Prostate gland (tissue), 2 donors: ENCODE results near the gene HPS1. TPM values are rescaled to one million over a fixed set of nuclear protein-coding genes. Genes with fewer than 3 reads are reported as not detected.

Experiments
- DNase-seq: peaks from one replicate; pipeline ENCODE4 v3.0.0-alpha.2; 2019; ENCODE audit warnings: low spot score
- H3K27ac ChIP-seq, 2 donors: fragments of 200-600 bp; sonication (generic); 2 replicates each; pipeline ENCODE4 v1.5.1; 2017 to 2019
- H3K27me3 ChIP-seq: fragments of 200-600 bp; sonication (generic); replicated peaks from 2 replicates; pipeline ENCODE4 v1.5.1; 2019; ENCODE audit not compliant: insufficient read depth
- H3K36me3 ChIP-seq, 2 donors: fragments of 200-600 bp; sonication (generic); 1 replicate in 1 of 2; 2 replicates in 1 of 2; pipeline versions ENCODE4 v1.5.1 to v1.8.1; 2017 to 2019
- H3K4me1 ChIP-seq: fragments of 200-600 bp; sonication (generic); replicated peaks from 2 replicates; pipeline ENCODE4 v1.5.1; 2019
- H3K4me3 ChIP-seq, 2 donors: fragments of 200-600 bp; sonication (generic); 2 replicates each; pipeline ENCODE4 v1.5.1; 2017 to 2019
- H3K9me3 ChIP-seq: fragments of 200-600 bp; sonication (generic); 2 replicates; pipeline ENCODE4 v1.5.1; 2017
- POLR2A ChIP-seq: fragments of 450-650 bp; IDR thresholded peaks from one replicate; pipeline ENCODE4 v1.6.1; 2016; ENCODE audit warnings: antibody characterized with exemption, mild to moderate bottlenecking
- POLR2AphosphoS5 ChIP-seq: sonication (generic); formaldehyde crosslinking; IDR thresholded peaks from one replicate; pipeline ENCODE4 v1.6.1; 2017; ENCODE audit warnings: antibody characterized with exemption
- WGBS: methylation state at CpG from one replicate; pipeline ENCODE4 v1.1.5; 2018; 5-methylcytosine and 5-hydroxymethylcytosine counted together
- intact Hi-C: fragments of 100-400 bp; cut with DNase I; formaldehyde crosslinking; loops from one replicate; pipeline ENCODE4 v1.14.2; 2022
- microRNA counts, 2 donors: library from miRNA; unstranded; fragments of <30 nt; microRNA quantifications; one replicate each; lab custom pipeline; 2016 to 2017
- microRNA-seq: library from miRNA; unstranded; fragments of <30 nt; microRNA quantifications from one replicate; pipeline ENCODE4, GENCODE V29; 2016
- small RNA-seq, 2 donors: library from RNA; depleted of rRNA; stranded (forward); fragments of <200 nt; gene quantifications; one replicate each; pipeline ENCODE3, GENCODE V24; 2016
- total RNA-seq, 2 donors: library from RNA; depleted of rRNA; stranded (reverse); fragments of >200 nt; gene quantifications; one replicate each; pipeline ENCODE4 v1.1.0, GENCODE V29; 2016
- TF ChIP-seq, protein P1 (sequence below), 4 experiments: fragments of 200-600 bp in 2 of 4; fragments of 450-650 bp in 2 of 4; sonication (generic) in 2 of 4; IDR thresholded peaks; 1 replicate in 3 of 4; 2 replicates in 1 of 4; pipeline ENCODE4 v1.5.1; 2016 to 2019; ENCODE audit warnings: antibody characterized with exemption in 4 of 4, mild to moderate bottlenecking in 2 of 4, moderate library complexity in 2 of 4

Gene HPS1
- total RNA-seq, 2 donors from 2014 or later, result 59.9 to 93.6 TPM

GRCh38 chr10:98368644-98369043, 78.1 kb downstream of the HPS1 start:
- H3K9me3 ChIP-seq, result no peaks in the 10 kb centered on the region
- WGBS, result 95% methylated on average over 2 of the region's 2 CpGs
- no peaks in the 10 kb centered on the region for H3K4me1 ChIP-seq
- no peak overlapping the region for H3K27ac ChIP-seq
- intact Hi-C loops, result no loop called here
- no peak overlapping the region for H3K4me3 ChIP-seq
- no peaks in the 10 kb centered on the region for H3K27me3 ChIP-seq
- H3K36me3 ChIP-seq, result no peaks in the 10 kb centered on the region
- TF ChIP-seq POLR2A (no peak), POLR2AphosphoS5 (no peak)
- no peak for DNase-seq

DNA sequence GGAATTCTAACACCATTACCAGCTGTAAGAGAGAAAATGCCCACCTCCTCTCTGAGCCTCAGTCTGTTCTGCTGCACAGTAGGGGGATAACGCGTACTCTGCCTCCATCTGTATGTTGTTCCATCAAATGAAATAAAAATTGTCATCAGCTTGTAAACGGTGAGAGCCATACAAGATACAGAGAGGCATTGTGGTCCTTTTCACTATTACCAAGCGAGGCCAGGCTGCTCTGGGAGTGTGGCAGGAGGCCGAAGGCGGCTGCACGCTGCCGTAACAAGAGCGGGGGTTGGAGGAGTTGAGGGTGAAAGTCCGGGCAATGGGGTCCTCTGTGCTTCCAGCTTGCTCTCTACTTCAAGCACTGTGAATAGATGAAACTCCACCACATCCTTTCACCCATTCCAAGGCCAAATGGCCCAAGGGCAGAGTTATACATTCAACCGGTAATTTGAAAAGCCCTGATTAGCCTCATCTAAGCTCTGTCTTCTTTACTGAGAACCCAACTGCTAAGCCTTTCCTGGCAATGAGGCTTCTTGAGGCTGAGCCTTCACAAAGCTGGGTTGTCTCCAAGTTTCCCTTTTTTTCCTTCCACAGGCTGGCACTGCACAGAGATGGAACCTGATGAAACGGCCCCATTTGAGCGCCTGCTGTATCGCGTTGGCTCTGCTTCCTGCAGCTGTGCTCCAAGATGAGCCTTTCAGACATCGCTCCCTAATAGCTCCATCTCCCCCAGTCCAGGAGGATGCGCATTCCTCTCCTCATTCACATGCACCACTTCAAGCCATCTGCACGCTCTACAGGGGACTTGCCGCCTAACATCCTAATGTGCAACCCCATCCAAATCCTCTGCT, 78.9 kb downstream of the HPS1 start:
- no peaks in the 10 kb centered on the region for H3K27me3 ChIP-seq
- intact Hi-C loops, result no loop called here
- TF ChIP-seq POLR2AphosphoS5 (no peak), POLR2A (no peak)
- TF ChIP-seq, protein P1, sequence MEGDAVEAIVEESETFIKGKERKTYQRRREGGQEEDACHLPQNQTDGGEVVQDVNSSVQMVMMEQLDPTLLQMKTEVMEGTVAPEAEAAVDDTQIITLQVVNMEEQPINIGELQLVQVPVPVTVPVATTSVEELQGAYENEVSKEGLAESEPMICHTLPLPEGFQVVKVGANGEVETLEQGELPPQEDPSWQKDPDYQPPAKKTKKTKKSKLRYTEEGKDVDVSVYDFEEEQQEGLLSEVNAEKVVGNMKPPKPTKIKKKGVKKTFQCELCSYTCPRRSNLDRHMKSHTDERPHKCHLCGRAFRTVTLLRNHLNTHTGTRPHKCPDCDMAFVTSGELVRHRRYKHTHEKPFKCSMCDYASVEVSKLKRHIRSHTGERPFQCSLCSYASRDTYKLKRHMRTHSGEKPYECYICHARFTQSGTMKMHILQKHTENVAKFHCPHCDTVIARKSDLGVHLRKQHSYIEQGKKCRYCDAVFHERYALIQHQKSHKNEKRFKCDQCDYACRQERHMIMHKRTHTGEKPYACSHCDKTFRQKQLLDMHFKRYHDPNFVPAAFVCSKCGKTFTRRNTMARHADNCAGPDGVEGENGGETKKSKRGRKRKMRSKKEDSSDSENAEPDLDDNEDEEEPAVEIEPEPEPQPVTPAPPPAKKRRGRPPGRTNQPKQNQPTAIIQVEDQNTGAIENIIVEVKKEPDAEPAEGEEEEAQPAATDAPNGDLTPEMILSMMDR (IDR thresholded peaks at IDR 0.05), result no peak
- no peak for DNase-seq
- no peaks in the 10 kb centered on the region for H3K4me1 ChIP-seq
- H3K4me3 ChIP-seq, result no peak overlapping the region
- no peak overlapping the region for H3K27ac ChIP-seq
- H3K9me3 ChIP-seq, result no peaks in the 10 kb centered on the region
- H3K36me3 ChIP-seq, result no peaks in the 10 kb centered on the region
- WGBS, result 71% methylated on average over 19 of the region's 19 CpGs

MicroRNAs within 50 kb of the gene (microRNA counts, 767-probe panel; counts per million panel counts)
- microRNA hsa-miR-1287 (lab: Ali Mortazavi, UCI), result 2,273 to 2,682 counts per million in 2 donors

Small RNA genes within 50 kb of the gene (microRNA-seq; reads per million reads assigned to microRNA genes)
- gene MIR1287 (105 reads per million, percentile 74 among the genes with 10 or more reads in this experiment), gene MIR4685 (1.7 reads per million, percentile 23 among the genes with 10 or more reads in this experiment)

Small RNA genes within 50 kb of the gene (small RNA-seq; reads per million reads assigned to genes)
- 0 to 0.20 reads per million in 2 donors for gene MIR4685

Other genes with a start within 250 kb of the HPS1 start
- 10 to 100 TPM in 1 of 2 donors, 1 to 10 TPM in 1; 7.4 to 26.8 TPM for gene LOXL4, start 178.7 kb downstream of the HPS1 start, total RNA-seq
- gene PYROXD2, start 31.8 kb downstream of the HPS1 start, total RNA-seq, result 10 to 100 TPM; 15.0 to 21.6 TPM